Activated CD4-positive, alpha-beta T cell treated with anti-CD3 and anti-CD28 coated beads, Interleukin-2, amount 50 U/mL, for 16 hours (primary cell): ENCODE measurements around the gene MROH2B.

ENCODE experiments used
- DNase-seq: peaks from one replicate; pipeline ENCODE4 v3.0.0-alpha.2; 2020

MROH2B gene

DNA sequence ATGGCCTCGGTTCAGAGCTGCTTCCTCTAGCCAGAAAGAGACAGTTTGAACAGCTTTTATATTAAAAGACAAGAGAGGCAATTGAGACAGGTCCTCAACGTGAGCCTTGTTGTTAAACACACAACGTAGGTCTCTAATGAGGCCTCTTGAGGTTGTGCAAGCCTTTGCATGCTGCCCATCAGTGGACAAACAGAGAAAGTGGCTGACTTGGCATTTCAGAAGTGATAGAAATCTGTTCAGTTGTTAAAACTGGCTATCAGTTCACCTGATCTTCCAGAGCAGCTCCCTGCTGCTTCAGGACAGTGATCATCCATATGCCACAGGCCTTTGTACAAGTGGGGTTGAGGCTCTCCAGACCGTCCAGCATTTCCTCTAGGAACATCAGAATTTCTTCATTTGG, 58.8 kb downstream of the MROH2B start:
- no peak for DNase-seq

DNA sequence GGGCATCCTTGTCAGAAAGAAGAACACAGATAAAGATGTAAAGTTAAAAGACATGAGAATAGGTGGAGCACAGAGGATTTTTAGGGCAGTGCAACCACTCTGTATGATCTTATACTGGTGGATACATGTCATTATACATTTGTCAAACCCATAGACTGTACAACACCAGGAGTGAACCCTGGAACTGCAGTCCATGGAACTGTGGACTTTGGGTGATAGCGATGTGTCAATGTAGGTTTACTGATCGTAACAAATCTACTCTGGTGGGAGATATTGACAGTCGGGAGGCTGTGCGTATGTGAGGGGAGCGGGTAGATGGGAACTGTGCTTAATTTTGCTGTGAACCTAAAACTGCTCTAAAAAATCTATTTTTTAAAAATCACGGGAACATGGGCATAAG, 60.6 kb downstream of the MROH2B start:
- DNase-seq: no peak

- DNase-seq: no peak
These were observed 61.9 kb downstream of the MROH2B start for GRCh38 chr5:41009232-41009631.

DNA sequence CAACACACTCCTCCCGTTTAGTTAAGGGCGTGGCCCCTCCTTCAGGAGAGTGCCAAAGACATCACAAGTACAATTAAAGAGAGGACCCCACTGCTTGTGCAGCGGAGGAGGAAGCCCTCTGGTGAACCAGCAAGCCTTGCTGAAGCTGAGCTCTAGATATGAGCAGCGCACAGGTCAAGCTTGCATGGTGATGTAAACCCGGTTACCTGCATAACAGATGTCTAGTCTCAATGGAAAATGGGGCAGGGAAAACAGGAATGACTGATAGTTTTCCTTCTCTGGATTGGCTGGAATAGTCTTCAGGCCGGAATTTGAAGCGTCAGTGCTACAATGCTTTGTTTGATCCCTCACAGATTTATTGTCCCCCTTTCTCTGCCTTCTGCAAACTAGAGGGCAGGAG, 66.2 kb downstream of the MROH2B start:
- DNase-seq: no peak

DNA sequence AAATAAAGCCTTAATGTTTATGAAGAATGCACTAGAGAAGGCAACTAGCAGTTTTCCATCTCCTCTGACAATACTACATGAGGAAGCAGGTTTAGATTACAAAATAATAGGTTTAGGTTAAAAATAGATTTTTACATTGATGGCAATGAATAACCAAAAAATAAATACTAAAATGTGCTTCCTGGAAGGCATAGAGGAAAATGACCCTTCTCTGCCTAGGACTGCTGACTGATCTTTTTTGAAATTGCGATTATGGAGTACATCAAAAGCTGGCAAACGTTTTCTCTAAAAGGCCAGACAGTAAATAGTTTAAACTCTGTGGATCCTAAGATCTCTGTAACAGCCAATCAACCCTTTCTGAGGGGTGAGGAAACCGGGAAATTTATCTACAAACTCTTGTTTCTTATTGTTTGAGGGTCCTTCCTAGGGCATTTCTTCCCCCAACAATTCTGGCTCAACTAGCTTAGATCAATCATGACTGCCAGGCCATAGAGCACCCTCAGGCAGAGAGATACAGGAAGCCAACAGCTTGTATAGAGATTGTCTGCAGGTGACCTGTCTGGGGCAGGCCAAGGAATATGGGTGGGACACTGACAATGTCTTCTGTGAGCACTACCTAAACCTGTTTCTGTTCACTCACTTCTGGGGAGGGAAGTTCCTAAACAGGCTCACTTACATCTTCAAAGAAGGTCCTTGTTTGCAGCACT, 67.3 kb downstream of the MROH2B start:
- DNase-seq: no peak

- DNase-seq: no peak
These were observed 71.2 kb downstream of the MROH2B start for GRCh38 chr5:40999966-41000365.

GRCh38 chr5:40999142-40999541, 72.0 kb downstream of the MROH2B start:
- no peak for DNase-seq

DNA sequence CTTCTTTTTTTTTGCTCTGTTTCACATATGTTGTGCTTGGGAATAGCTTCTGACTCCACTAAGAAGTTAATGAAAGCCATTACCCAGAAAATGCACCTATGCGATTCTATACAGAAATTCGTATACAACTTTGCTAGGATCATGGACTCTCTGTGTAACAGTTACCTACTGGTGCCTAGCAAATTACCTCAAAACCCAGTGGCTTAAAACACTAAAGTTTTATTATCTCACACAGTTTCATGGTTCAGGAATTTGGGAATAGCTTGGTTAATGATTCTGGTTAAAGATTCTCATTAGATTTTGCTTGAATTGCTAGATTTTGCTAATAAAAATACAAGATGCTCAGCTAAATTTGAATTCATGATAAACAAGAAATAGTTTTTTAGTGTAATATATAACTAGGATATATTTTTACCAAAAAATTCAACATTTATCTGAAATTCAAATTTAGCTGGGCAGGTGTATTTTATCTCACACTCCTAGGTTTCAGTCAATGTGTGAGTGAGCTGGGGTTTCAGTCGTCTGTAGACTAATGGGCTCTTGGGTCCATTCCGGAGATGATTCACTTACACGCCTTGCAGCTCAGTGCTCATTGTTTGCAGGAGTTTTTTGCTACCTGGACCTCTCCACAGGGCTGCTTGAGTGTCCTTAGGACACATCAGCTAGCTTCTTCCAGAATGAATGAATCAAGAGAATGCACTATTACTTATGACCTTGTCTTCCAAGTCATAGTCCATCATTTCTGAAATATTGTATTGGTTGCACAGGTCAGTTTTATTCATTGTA, 75.1 kb downstream of the MROH2B start:
- no peak for DNase-seq

GRCh38 chr5:40991981-40992559, 79.1 kb downstream of the MROH2B start:
- no peak for DNase-seq

DNA sequence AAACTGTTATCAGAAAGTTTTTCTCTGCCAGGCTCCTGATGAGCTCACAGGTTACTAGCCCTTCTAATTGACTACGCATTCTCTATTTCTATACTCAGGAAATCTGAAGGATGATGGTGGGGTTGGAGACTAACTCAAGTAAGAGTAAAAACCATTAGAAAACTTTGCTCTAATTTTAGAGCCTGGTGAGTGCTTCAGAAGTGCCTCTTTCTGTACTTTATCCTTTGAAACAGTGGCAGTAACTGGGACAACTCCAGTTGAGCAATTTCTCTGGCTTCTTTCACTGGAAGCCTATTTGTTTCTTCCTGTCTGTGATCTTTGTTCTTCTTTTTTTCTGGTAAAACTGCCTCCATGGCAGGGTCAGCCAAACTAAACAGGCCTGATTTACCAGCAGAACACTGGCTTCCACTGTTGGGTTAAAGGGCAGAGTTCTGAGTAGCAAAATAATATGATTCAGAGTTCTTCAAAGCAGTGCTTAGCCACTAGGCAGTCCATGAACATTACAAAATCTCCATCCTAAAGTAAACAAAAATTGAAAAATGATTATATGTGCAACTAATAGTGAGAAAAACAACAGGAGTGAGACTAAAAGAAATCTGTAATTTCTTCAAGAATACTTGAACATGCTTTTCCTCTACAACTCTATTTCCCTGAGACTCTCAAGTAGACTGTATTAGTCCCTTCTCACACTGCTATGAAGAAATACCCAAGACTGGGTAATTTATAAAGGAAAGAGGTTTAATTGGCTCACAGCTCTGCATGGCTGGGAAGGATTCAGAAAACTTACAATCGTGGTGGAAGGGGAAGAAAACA, 79.8 kb downstream of the MROH2B start:
- DNase-seq: no peak

DNA sequence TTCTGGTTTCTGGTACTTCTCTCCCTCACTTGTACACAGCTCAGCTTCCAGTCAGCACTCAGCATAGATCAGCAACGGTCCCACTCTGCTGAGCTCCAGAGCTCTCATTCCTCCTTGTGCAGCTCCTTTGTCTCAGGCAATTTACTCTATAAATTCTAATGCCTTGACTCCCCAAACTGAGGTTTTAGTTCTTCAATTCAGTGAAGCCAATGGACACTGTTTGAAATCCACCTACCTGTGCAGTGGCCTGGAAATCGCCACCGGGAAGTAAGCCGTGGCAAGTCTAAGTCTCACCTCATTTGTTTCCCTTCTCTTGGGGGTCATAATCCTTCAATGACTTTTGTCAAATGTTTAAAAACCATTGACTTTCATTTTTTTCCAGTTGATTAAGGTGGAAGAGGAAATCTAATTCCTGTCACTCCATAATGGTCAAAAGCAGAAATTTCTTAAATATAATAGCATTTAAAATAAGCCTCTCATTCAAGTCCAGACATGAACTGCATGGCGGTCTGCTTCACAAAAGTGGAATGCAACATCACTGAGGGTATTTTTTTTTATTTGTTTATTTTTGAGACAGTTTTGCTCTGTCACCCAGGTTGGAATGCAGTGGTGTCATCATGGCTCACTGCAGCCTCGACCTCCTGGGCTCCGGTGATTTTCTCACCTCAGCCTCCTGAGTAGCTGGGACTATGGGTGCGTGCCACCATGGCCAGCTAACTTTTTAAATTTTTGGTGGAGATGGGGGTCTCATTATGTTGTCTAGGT, 82.2 kb downstream of the MROH2B start:
- no peak for DNase-seq

- DNase-seq: no peak
These were observed 83.8 kb downstream of the MROH2B start for GRCh38 chr5:40987349-40987748.

DNA sequence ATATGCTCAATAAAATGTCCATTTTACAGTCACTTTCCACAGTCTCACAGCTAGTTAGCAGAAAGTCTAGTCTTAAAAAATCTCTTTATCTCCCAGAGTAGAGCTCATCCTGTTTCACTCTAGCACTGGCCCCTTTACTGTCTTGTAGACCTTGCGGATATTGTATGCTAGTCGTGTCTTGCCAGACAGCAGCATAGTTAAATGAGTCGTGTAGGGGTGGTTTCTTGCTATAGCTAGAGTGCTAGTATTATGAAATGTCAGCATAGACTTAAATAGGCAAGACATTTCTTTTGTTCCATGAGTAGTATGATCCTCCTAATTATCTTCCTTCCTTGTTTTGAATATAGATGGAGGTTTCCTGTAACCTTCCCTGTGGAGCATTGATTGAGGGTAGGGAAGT, 84.5 kb downstream of the MROH2B start:
- no peak for DNase-seq

- no peak for DNase-seq
These were observed 85.6 kb downstream of the MROH2B start for GRCh38 chr5:40985501-40985900.

DNA sequence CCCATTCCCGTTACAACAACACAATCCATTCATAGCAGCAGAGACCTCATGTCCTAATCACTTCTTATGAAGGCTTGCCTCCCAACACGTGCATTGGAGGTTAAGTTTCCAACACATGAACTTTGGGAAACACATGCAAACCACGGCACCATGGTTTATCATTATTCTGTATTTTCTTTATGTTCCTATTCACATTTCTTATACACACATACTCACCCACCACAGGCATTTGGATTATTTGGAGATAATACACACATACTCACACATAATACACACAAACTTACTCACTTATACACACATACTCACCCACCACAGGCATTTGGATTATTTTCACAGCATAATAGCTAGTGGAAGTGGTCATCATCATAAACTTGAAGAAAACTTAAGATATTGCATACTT, 86.3 kb downstream of the MROH2B start:
- DNase-seq: no peak

GRCh38 chr5:40983781-40984180, 87.4 kb downstream of the MROH2B start:
- no peak for DNase-seq

GRCh38 chr5:40981420-40981819, 89.7 kb downstream of the MROH2B start:
- no peak for DNase-seq

DNA sequence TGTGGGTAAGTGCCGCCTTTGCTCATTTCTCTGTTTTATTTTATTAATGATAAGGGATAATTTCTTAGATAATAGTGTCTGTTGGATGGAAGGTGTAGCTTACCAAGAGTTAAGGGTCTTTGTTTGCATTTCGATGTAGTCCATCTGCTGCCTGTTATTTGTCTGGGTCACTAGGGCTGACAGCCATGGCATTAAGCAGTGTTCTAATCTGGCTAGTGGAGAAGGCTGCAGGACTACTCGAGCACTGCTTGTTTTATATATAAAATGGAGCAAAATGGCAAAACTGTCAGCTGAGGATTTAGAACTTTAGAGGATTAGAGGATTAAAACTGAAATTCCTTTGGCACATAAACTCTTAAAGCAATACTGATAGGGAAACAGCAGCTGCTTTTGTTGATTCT, 94.3 kb downstream of the MROH2B start:
- no peak for DNase-seq

- no peak for DNase-seq
These were observed 95.1 kb downstream of the MROH2B start for GRCh38 chr5:40976041-40976440.

- no peak for DNase-seq
These were observed 97.7 kb downstream of the MROH2B start for GRCh38 chr5:40973364-40974004.

- no peak for DNase-seq
These were observed 98.7 kb downstream of the MROH2B start for GRCh38 chr5:40972434-40972833.
